HL-60 (cell line): Measurements from ENCODE around the gene CORO1C.

ENCODE experiments used
- POLR2AphosphoS5 ChIP-seq: IDR thresholded peaks from 2 replicates; pipeline ENCODE4 v1.6.1; 2012; ENCODE audit warnings: low read depth
- TF ChIP-seq, protein P1 (sequence below): IDR thresholded peaks from one replicate; pipeline ENCODE4 v1.5.1; 2011; ENCODE audit warnings: low read length, control low read depth, inconsistent platforms; ENCODE audit not compliant: insufficient read depth
- TF ChIP-seq, protein P2 (sequence below): IDR thresholded peaks from 2 replicates; pipeline ENCODE4 v1.6.1; 2012; ENCODE audit warnings: low read depth; ENCODE audit not compliant: insufficient replicate concordance

DNA sequence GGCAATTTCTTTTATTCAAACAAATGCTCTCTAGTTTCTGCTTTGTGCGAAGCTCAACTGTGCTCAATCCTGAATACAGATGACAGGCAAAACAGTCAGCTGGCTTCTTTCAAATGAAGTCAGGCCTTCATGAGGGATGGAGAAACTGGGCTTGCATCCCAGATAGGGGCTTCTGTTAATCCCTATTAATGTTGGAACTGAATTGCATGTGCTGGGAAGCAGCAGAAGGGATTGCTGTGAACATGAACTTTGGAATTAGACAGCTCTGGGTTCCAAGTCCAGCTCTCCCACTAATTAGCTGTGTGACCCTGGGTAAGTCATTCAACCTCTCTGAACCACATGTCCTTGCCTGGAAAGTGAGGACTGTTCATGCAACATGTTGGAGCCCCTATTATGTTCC lies 21.1 kb upstream of the CORO1C start:
- TF ChIP-seq, protein P1, sequence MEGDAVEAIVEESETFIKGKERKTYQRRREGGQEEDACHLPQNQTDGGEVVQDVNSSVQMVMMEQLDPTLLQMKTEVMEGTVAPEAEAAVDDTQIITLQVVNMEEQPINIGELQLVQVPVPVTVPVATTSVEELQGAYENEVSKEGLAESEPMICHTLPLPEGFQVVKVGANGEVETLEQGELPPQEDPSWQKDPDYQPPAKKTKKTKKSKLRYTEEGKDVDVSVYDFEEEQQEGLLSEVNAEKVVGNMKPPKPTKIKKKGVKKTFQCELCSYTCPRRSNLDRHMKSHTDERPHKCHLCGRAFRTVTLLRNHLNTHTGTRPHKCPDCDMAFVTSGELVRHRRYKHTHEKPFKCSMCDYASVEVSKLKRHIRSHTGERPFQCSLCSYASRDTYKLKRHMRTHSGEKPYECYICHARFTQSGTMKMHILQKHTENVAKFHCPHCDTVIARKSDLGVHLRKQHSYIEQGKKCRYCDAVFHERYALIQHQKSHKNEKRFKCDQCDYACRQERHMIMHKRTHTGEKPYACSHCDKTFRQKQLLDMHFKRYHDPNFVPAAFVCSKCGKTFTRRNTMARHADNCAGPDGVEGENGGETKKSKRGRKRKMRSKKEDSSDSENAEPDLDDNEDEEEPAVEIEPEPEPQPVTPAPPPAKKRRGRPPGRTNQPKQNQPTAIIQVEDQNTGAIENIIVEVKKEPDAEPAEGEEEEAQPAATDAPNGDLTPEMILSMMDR, result no peak
- no peak for TF ChIP-seq POLR2AphosphoS5
- TF ChIP-seq, protein P2, sequence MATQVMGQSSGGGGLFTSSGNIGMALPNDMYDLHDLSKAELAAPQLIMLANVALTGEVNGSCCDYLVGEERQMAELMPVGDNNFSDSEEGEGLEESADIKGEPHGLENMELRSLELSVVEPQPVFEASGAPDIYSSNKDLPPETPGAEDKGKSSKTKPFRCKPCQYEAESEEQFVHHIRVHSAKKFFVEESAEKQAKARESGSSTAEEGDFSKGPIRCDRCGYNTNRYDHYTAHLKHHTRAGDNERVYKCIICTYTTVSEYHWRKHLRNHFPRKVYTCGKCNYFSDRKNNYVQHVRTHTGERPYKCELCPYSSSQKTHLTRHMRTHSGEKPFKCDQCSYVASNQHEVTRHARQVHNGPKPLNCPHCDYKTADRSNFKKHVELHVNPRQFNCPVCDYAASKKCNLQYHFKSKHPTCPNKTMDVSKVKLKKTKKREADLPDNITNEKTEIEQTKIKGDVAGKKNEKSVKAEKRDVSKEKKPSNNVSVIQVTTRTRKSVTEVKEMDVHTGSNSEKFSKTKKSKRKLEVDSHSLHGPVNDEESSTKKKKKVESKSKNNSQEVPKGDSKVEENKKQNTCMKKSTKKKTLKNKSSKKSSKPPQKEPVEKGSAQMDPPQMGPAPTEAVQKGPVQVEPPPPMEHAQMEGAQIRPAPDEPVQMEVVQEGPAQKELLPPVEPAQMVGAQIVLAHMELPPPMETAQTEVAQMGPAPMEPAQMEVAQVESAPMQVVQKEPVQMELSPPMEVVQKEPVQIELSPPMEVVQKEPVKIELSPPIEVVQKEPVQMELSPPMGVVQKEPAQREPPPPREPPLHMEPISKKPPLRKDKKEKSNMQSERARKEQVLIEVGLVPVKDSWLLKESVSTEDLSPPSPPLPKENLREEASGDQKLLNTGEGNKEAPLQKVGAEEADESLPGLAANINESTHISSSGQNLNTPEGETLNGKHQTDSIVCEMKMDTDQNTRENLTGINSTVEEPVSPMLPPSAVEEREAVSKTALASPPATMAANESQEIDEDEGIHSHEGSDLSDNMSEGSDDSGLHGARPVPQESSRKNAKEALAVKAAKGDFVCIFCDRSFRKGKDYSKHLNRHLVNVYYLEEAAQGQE, result no peak
